ENCODE measurements around the gene RSKR.

Gene RSKR

DNA sequence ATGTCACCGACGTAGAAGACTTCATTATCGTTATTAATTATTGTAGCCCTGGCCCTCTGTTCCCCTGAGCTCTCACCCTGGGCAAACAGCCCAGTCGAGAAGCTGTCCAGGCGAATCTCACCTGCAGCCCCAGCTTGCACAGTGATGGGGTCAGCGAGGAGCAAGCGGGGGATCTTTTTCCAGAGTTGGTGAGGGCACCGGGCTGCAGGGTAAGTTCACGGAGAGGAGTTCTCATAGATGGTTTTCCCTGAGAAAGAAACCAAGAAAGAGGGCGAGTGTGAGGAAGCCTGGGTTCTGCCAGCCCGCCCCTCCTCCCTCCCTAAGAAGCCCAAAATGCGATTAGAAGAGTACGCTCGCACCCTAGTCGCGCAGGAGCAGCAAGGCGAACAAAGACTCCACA lies 15.6 kb downstream of the RSKR start:
- no peak overlapping the region for H4K91ac ChIP-seq (ENCODE audit: low read length)
- no peak overlapping the region for H2BK15ac ChIP-seq (ENCODE audit: low read depth, poor library complexity, severe bottlenecking)
- H3K4me1 ChIP-seq (ENCODE audit: control insufficient read depth, insufficient read depth, low read depth, low read length), result peaks cover 10% of the 10 kb centered on the region
- peaks cover 0 to under 1% of the 10 kb centered on the region in 2 experiments for H3K36me3 ChIP-seq (ENCODE audit: control insufficient read depth in 1 of 2, insufficient read depth in 2 of 2, low read depth in 1 of 2, low read length in 2 of 2)
- H3K27ac ChIP-seq (ENCODE audit: low read length, poor library complexity, severe bottlenecking), result no peak overlapping the region
- H2AK5ac ChIP-seq (ENCODE audit: low read length, severe bottlenecking), result no peak overlapping the region
- H4K8ac ChIP-seq (ENCODE audit: low read length), result peak overlapping the region; percentile 63
- no peak overlapping the region for H3K14ac ChIP-seq (ENCODE audit: low read length in 2 of 2)
- H3K4me3 ChIP-seq (ENCODE audit: insufficient read depth in 1 of 2, low read depth in 1 of 2, low read length in 2 of 2), result peak overlapping the region; percentile 61 to 95
- H2AFZ ChIP-seq (ENCODE audit: low read depth, low read length), result peak overlapping the region; percentile 19
- H3K4me2 ChIP-seq (ENCODE audit: low read length, poor library complexity, severe bottlenecking), result peak overlapping the region; percentile 99
- no peak overlapping the region for H2BK5ac ChIP-seq (ENCODE audit: low read depth, low read length, poor library complexity, severe bottlenecking)
- H3K4ac ChIP-seq (ENCODE audit: low read depth in 1 of 2, low read length in 2 of 2), result peak overlapping the region in 1 of 2 experiments; percentile 51
- H3K23ac ChIP-seq (ENCODE audit: low read length in 2 of 2), result no peak overlapping the region
- H3K79me1 ChIP-seq (replicated peaks; ENCODE audit: low read length, poor library complexity, severe bottlenecking), result peaks cover 4% of the 10 kb centered on the region
- no peak overlapping the region for H2BK12ac ChIP-seq (ENCODE audit: low read length in 2 of 2)
- peak overlapping the region; percentile 97 for H3K9ac ChIP-seq (ENCODE audit: low read length)
- WGBS, result 4% methylated on average over 16 of the region's 17 CpGs
- H3K27me3 ChIP-seq (ENCODE audit: control insufficient read depth in 1 of 2, insufficient read depth in 1 of 2, low read length in 2 of 2), result no peaks in the 10 kb centered on the region
- no peaks in the 10 kb centered on the region for H3K9me3 ChIP-seq (ENCODE audit: control insufficient read depth, low read length)
- no peak for DNase-seq
- H2BK120ac ChIP-seq (ENCODE audit: low read depth, low read length), result no peak overlapping the region
- no peak overlapping the region for H3K18ac ChIP-seq (ENCODE audit: low read depth in 1 of 2, low read length in 2 of 2)

DNA sequence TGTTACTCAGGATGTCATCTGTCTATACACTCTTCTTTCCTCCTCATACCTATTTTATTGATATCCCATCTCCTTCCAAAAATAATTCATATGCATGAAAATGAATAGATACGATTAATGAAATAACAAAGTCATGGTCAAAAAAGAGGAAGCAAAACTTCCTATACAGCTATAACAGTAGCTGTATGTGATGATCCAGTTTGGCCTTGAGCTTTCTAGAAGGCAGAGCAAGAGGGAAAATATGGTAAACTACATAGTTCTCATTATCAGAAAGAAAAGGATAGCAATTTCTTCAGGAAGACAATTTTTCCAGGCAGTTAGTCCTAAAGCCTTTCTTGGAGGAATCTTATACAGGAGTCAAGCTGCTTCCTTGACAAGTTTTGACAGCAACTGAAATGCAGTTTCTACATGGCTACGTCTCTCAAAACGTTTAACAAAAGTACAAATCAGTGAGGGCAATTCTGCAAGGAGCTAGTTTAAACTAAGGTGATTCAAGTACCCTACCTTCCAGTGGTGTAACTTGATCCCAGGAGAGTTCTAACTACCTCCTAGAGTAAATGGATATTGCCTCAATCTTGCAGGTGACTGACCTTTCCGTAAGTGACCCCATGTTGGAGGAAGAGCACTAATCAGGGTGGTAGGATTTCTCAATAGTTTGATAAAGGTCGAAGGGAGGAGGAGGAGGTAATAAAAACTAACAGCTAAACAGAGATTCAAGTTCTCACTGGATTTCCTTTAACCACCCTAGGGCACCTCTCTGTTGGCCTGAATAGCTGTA lies 16.2 kb downstream of the RSKR start:
- Histone ChIP-seq H3K27me3 (ENCODE audit: control insufficient read depth in 1 of 2, insufficient read depth in 1 of 2, low read length in 2 of 2) (no peaks in the 10 kb centered on the region), H2AK5ac (ENCODE audit: low read length, severe bottlenecking) (no peak overlapping the region), H3K18ac (ENCODE audit: low read depth in 1 of 2, low read length in 2 of 2) (no peak overlapping the region), H3K36me3 (ENCODE audit: control insufficient read depth in 1 of 2, insufficient read depth in 2 of 2, low read depth in 1 of 2, low read length in 2 of 2) (peaks cover 0 to 7% of the 10 kb centered on the region in 2 experiments), H2BK5ac (ENCODE audit: low read depth, low read length, poor library complexity, severe bottlenecking) (no peak overlapping the region), H3K9me3 (ENCODE audit: control insufficient read depth, low read length) (no peaks in the 10 kb centered on the region), H2AFZ (ENCODE audit: low read depth, low read length) (no peak overlapping the region), H3K79me1 (replicated peaks; ENCODE audit: low read length, poor library complexity, severe bottlenecking) (peaks cover 6% of the 10 kb centered on the region), H3K27ac (ENCODE audit: low read length, poor library complexity, severe bottlenecking) (no peak overlapping the region), H4K91ac (ENCODE audit: low read length) (no peak overlapping the region), H3K4me2 (ENCODE audit: low read length, poor library complexity, severe bottlenecking) (peak overlapping the region; percentile 99), H3K4me3 (ENCODE audit: insufficient read depth in 1 of 2, low read depth in 1 of 2, low read length in 2 of 2) (peak overlapping the region in 1 of 2 experiments; percentile 95), H3K4ac (ENCODE audit: low read depth in 1 of 2, low read length in 2 of 2) (no peak overlapping the region), H2BK12ac (ENCODE audit: low read length in 2 of 2) (no peak overlapping the region), H3K23ac (ENCODE audit: low read length in 2 of 2) (no peak overlapping the region), H2BK15ac (ENCODE audit: low read depth, poor library complexity, severe bottlenecking) (no peak overlapping the region), H3K4me1 (ENCODE audit: control insufficient read depth, insufficient read depth, low read depth, low read length) (peaks cover 10% of the 10 kb centered on the region), H2BK120ac (ENCODE audit: low read depth, low read length) (no peak overlapping the region), H3K9ac (ENCODE audit: low read length) (peak overlapping the region; percentile 97), H4K8ac (ENCODE audit: low read length) (no peak overlapping the region), H3K14ac (ENCODE audit: low read length in 2 of 2) (no peak overlapping the region)
- DNase-seq, result no peak
- no CpG with 5 or more reads among the region's 5 CpGs for WGBS

DNA sequence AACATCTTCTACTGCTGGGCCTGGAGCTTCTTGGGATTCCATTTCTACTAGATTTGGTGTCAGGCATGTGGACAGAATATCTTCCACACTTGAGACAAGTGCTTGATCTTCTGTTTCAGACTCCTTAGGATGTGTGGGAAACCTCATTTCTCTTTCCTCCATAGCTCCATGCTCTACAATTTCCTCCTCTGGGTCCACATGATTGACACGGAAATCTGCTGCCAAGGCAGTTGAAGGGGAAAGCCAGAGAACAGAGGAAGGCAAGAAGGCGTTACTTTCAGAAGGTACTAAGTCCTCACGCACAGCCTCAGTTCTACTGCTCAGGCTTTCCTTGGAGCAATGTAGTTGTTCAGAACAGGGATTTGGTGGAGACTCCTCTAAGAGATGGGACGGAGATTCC lies 21.7 kb downstream of the RSKR start:
- H4K91ac ChIP-seq (ENCODE audit: low read length), result no peak overlapping the region
- H3K18ac ChIP-seq (ENCODE audit: low read depth in 1 of 2, low read length in 2 of 2), result no peak overlapping the region
- no peak overlapping the region for H3K4me2 ChIP-seq (ENCODE audit: low read length, poor library complexity, severe bottlenecking)
- H3K9me3 ChIP-seq (ENCODE audit: control insufficient read depth, low read length), result no peaks in the 10 kb centered on the region
- no peak overlapping the region for H3K4ac ChIP-seq (ENCODE audit: low read depth in 1 of 2, low read length in 2 of 2)
- H3K4me3 ChIP-seq (ENCODE audit: insufficient read depth in 1 of 2, low read depth in 1 of 2, low read length in 2 of 2), result no peak overlapping the region
- no peak overlapping the region for H2AK5ac ChIP-seq (ENCODE audit: low read length, severe bottlenecking)
- no peak overlapping the region for H2AFZ ChIP-seq (ENCODE audit: low read depth, low read length)
- H3K27me3 ChIP-seq (ENCODE audit: control insufficient read depth in 1 of 2, insufficient read depth in 1 of 2, low read length in 2 of 2), result no peaks in the 10 kb centered on the region
- H2BK5ac ChIP-seq (ENCODE audit: low read depth, low read length, poor library complexity, severe bottlenecking), result no peak overlapping the region
- no peak overlapping the region for H2BK15ac ChIP-seq (ENCODE audit: low read depth, poor library complexity, severe bottlenecking)
- peaks cover 19 to 32% of the 10 kb centered on the region in 2 experiments for H3K36me3 ChIP-seq (ENCODE audit: control insufficient read depth in 1 of 2, insufficient read depth in 2 of 2, low read depth in 1 of 2, low read length in 2 of 2)
- no peak overlapping the region for H3K9ac ChIP-seq (ENCODE audit: low read length)
- no peak overlapping the region for H3K23ac ChIP-seq (ENCODE audit: low read length in 2 of 2)
- peaks cover 22% of the 10 kb centered on the region for H3K79me1 ChIP-seq (replicated peaks; ENCODE audit: low read length, poor library complexity, severe bottlenecking)
- H3K14ac ChIP-seq (ENCODE audit: low read length in 2 of 2), result no peak overlapping the region
- DNase-seq, result no peak
- no peak overlapping the region for H4K8ac ChIP-seq (ENCODE audit: low read length)
- H3K27ac ChIP-seq (ENCODE audit: low read length, poor library complexity, severe bottlenecking), result no peak overlapping the region
- H2BK120ac ChIP-seq (ENCODE audit: low read depth, low read length), result no peak overlapping the region
- no peak overlapping the region for H2BK12ac ChIP-seq (ENCODE audit: low read length in 2 of 2)
- peaks cover 1% of the 10 kb centered on the region for H3K4me1 ChIP-seq (ENCODE audit: control insufficient read depth, insufficient read depth, low read depth, low read length)
- WGBS, result 98% methylated on average over 4 of the region's 4 CpGs

DNA sequence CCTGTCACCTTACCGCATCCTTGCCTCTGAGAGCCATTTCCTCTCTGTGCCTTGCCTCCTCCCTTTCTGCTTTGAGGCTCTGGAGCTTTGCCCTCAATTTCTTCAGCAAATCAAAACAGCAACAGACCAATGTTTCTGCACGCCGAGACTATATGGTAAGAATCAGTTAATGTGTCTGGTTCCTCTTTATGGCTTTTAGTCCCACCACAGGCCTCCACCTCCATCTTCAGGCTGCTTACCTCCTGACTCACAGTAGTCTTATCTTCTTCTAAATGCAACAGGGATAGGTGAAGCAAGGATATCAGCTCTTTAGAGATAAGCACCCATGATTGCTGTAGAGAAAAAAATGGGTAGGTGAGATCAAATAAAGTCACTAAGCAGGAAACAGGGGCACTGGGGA lies 28.1 kb downstream of the RSKR start:
- H2BK15ac ChIP-seq (ENCODE audit: low read depth, poor library complexity, severe bottlenecking), result no peak overlapping the region
- no peak overlapping the region for H3K23ac ChIP-seq (ENCODE audit: low read length in 2 of 2)
- H2BK5ac ChIP-seq (ENCODE audit: low read depth, low read length, poor library complexity, severe bottlenecking), result no peak overlapping the region
- DNase-seq, result no peak
- no peak overlapping the region for H3K4ac ChIP-seq (ENCODE audit: low read depth in 1 of 2, low read length in 2 of 2)
- no peak overlapping the region for H2BK120ac ChIP-seq (ENCODE audit: low read depth, low read length)
- H3K27me3 ChIP-seq (ENCODE audit: control insufficient read depth in 1 of 2, insufficient read depth in 1 of 2, low read length in 2 of 2), result no peaks in the 10 kb centered on the region
- 93% methylated on average over 3 of the region's 3 CpGs for WGBS
- H3K9ac ChIP-seq (ENCODE audit: low read length), result no peak overlapping the region
- H2BK12ac ChIP-seq (ENCODE audit: low read length in 2 of 2), result no peak overlapping the region
- no peak overlapping the region for H3K4me3 ChIP-seq (ENCODE audit: insufficient read depth in 1 of 2, low read depth in 1 of 2, low read length in 2 of 2)
- H4K8ac ChIP-seq (ENCODE audit: low read length), result no peak overlapping the region
- H3K4me2 ChIP-seq (ENCODE audit: low read length, poor library complexity, severe bottlenecking), result no peak overlapping the region
- H3K18ac ChIP-seq (ENCODE audit: low read depth in 1 of 2, low read length in 2 of 2), result no peak overlapping the region
- H3K4me1 ChIP-seq (ENCODE audit: control insufficient read depth, insufficient read depth, low read depth, low read length), result peaks cover 1% of the 10 kb centered on the region
- no peak overlapping the region for H2AK5ac ChIP-seq (ENCODE audit: low read length, severe bottlenecking)
- peaks cover 28 to 56% of the 10 kb centered on the region in 2 experiments for H3K36me3 ChIP-seq (ENCODE audit: control insufficient read depth in 1 of 2, insufficient read depth in 2 of 2, low read depth in 1 of 2, low read length in 2 of 2)
- no peak overlapping the region for H3K27ac ChIP-seq (ENCODE audit: low read length, poor library complexity, severe bottlenecking)
- no peak overlapping the region for H4K91ac ChIP-seq (ENCODE audit: low read length)
- no peak overlapping the region for H2AFZ ChIP-seq (ENCODE audit: low read depth, low read length)
- peaks cover 11% of the 10 kb centered on the region for H3K79me1 ChIP-seq (replicated peaks; ENCODE audit: low read length, poor library complexity, severe bottlenecking)
- no peaks in the 10 kb centered on the region for H3K9me3 ChIP-seq (ENCODE audit: control insufficient read depth, low read length)
- no peak overlapping the region for H3K14ac ChIP-seq (ENCODE audit: low read length in 2 of 2)
